Neural progenitor cell (in vitro differentiated cells): ENCODE data around the gene LUZP1. TPM values are rescaled to one million over a fixed set of nuclear protein-coding genes. Genes with fewer than 3 reads are reported as not detected.

Source experiments
- DNase-seq: peaks from one replicate; pipeline ENCODE4 v3.0.0-alpha.2; 2016; ENCODE audit warnings: low spot score
- H2AFZ ChIP-seq: fragments of 200-600 bp; sonication (generic); replicated peaks from 2 replicates; pipeline ENCODE4 v1.6.1; 2016; ENCODE audit warnings: antibody characterized with exemption
- H3F3A ChIP-seq: fragments of 200-600 bp; sonication (generic); 2 replicates; pipeline ENCODE4 v1.6.1; 2016; ENCODE audit warnings: antibody characterized with exemption, low read depth
- H3K27ac ChIP-seq: fragments of 200-600 bp; sonication (generic); 2 replicates; pipeline ENCODE4 v1.5.1; 2016; ENCODE audit warnings: mild to moderate bottlenecking
- H3K27me3 ChIP-seq: fragments of 200-600 bp; sonication (generic); 2 replicates; pipeline ENCODE4 v1.6.1; 2016; ENCODE audit warnings: mild to moderate bottlenecking, moderate library complexity
- H3K36me3 ChIP-seq: fragments of 200-600 bp; sonication (generic); 2 replicates; pipeline ENCODE4 v1.5.1; 2016
- H3K4me1 ChIP-seq: fragments of 200-600 bp; sonication (generic); 2 replicates; pipeline ENCODE4 v1.6.1; 2016; ENCODE audit warnings: mixed run types
- H3K4me2 ChIP-seq: fragments of 200-600 bp; sonication (generic); 2 replicates; pipeline ENCODE4 v1.6.1; 2016
- H3K4me3 ChIP-seq: fragments of 200-600 bp; sonication (generic); 2 replicates; pipeline ENCODE4 v1.5.1; 2016
- H3K79me2 ChIP-seq: fragments of 200-600 bp; sonication (generic); 2 replicates; pipeline ENCODE4 v1.6.1; 2016; ENCODE audit warnings: low read depth
- H3K9ac ChIP-seq: fragments of 200-600 bp; sonication (generic); 2 replicates; pipeline ENCODE4 v1.6.1; 2016
- H3K9me3 ChIP-seq: fragments of 200-600 bp; sonication (generic); 2 replicates; pipeline ENCODE4 v1.5.1; 2016; ENCODE audit warnings: low read depth
- H4K20me1 ChIP-seq: fragments of 200-600 bp; sonication (generic); 2 replicates; pipeline ENCODE4 v1.6.1; 2016; ENCODE audit warnings: low read depth
- H3K27ac Mint-ChIP-seq: 3 replicates; pipeline ENCODE4 v1.8.0; 2021; ENCODE audit warnings: mixed read lengths
- H3K27me3 Mint-ChIP-seq: 2 replicates; pipeline ENCODE4 v1.8.0; 2022; ENCODE audit warnings: low read depth, mild to moderate bottlenecking, inconsistent platforms, moderate library complexity, mixed read lengths; ENCODE audit not compliant: insufficient read depth
- H3K36me3 Mint-ChIP-seq: 3 replicates; pipeline ENCODE4 v1.8.0; 2021; ENCODE audit warnings: mixed read lengths
- H3K4me1 Mint-ChIP-seq: 3 replicates; pipeline ENCODE4 v1.8.0; 2021; ENCODE audit warnings: mixed read lengths
- H3K4me3 Mint-ChIP-seq: 3 replicates; pipeline ENCODE4 v1.8.0; 2021; ENCODE audit warnings: mild to moderate bottlenecking, moderate library complexity, mixed read lengths
- H3K9me3 Mint-ChIP-seq: 3 replicates; pipeline ENCODE4 v1.8.0; 2020; ENCODE audit warnings: mixed read lengths
- CTCF ChIP-seq: fragments of 200-600 bp; sonication (generic); IDR thresholded peaks from 2 replicates; pipeline ENCODE4 v1.5.1; 2017; ENCODE audit warnings: antibody characterized with exemption, mild to moderate bottlenecking
- EZH2 ChIP-seq: fragments of 200-600 bp; sonication (generic); IDR thresholded peaks from 2 replicates; pipeline ENCODE4 v1.6.1; 2017; ENCODE audit warnings: antibody characterized with exemption, mild to moderate bottlenecking, moderate library complexity
- EZH2phosphoT487 ChIP-seq: fragments of 200-600 bp; sonication (generic); IDR thresholded peaks from 2 replicates; pipeline ENCODE4 v1.6.1; 2017; ENCODE audit warnings: antibody characterized with exemption
- total RNA-seq: library from RNA; depleted of rRNA; stranded (reverse); fragments of >200 nt; gene quantifications from 2 replicates; pipeline ENCODE4 v1.2.3, GENCODE V29; 2015; ENCODE audit warnings: low replicate concordance

The LUZP1 gene
- total RNA-seq, 1 donor from 2014 or later = 39.1 TPM

DNA sequence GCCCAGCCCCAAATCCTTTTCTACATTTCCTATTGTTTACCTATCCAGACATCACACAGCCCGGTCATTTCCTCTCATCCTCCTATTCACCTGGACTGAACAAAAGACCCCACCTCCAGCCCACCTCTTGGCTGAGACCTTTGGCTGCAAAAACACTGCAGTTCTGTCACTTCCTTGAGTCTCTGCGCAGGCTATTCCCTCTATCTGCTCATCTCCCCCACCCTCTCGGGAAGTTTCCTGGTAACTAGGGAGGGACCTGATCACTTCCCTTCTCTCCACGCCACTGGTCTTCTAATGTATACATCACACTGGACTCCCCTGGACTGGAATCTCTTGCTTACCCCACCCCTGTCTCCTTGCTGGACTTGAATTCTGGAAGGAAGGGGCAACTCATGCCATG is 43.3 kb upstream of the LUZP1 start:
- peaks cover 17% of the 10 kb centered on the region for H3K27me3 Mint-ChIP-seq
- H3K27ac Mint-ChIP-seq = no peak overlapping the region
- peaks cover 11% of the 10 kb centered on the region for H3K27me3 ChIP-seq
- DNase-seq = no peak
- H3F3A ChIP-seq = no peaks in the 10 kb centered on the region
- no peaks in the 10 kb centered on the region for H3K9me3 Mint-ChIP-seq
- no peaks in the 10 kb centered on the region for H3K36me3 ChIP-seq
- H3K4me3 ChIP-seq = no peak overlapping the region
- H3K4me1 ChIP-seq = no peaks in the 10 kb centered on the region
- H3K9ac ChIP-seq = no peak overlapping the region
- H3K36me3 Mint-ChIP-seq = no peaks in the 10 kb centered on the region
- TF ChIP-seq EZH2 (no peak), EZH2phosphoT487 (no peak), CTCF (no peak)
- no peaks in the 10 kb centered on the region for H3K9me3 ChIP-seq
- no peak overlapping the region for H3K4me2 ChIP-seq
- peaks cover 5% of the 10 kb centered on the region for H4K20me1 ChIP-seq
- no peak overlapping the region for H2AFZ ChIP-seq
- no peak overlapping the region for H3K27ac ChIP-seq
- no peak overlapping the region for H3K4me3 Mint-ChIP-seq
- no peaks in the 10 kb centered on the region for H3K79me2 ChIP-seq
- peaks cover 10% of the 10 kb centered on the region for H3K4me1 Mint-ChIP-seq

GRCh38 chr1:23210963-23211362 is 42.3 kb upstream of the LUZP1 start:
- Histone ChIP-seq H3K27me3 (peaks cover under 1% of the 10 kb centered on the region), H2AFZ (no peak overlapping the region), H3K4me1 (peaks cover 3% of the 10 kb centered on the region), H4K20me1 (peaks cover 4% of the 10 kb centered on the region), H3F3A (no peaks in the 10 kb centered on the region), H3K4me3 (no peak overlapping the region), H3K27ac (no peak overlapping the region), H3K9ac (no peak overlapping the region), H3K9me3 (no peaks in the 10 kb centered on the region), H3K79me2 (no peaks in the 10 kb centered on the region), H3K36me3 (no peaks in the 10 kb centered on the region), H3K4me2 (no peak overlapping the region)
- no peak for DNase-seq
- Mint-ChIP-seq H3K9me3 (no peaks in the 10 kb centered on the region), H3K4me3 (no peak overlapping the region), H3K4me1 (peaks cover 4% of the 10 kb centered on the region), H3K36me3 (no peaks in the 10 kb centered on the region), H3K27me3 (peaks cover 16% of the 10 kb centered on the region), H3K27ac (no peak overlapping the region)
- TF ChIP-seq CTCF = no peak
- no peak for TF ChIP-seq EZH2phosphoT487
- TF ChIP-seq EZH2 = no peak

GRCh38 chr1:23210351-23210785 is 41.7 kb upstream of the LUZP1 start:
- TF ChIP-seq EZH2 = no peak
- peak; percentile 45 for TF ChIP-seq CTCF
- no peak for TF ChIP-seq EZH2phosphoT487
- H3K27ac Mint-ChIP-seq = no peak overlapping the region

More at GRCh38 chr1:23210351-23210785, 41.7 kb upstream of the LUZP1 start:
- Histone ChIP-seq H3K79me2 (no peaks in the 10 kb centered on the region), H2AFZ (no peak overlapping the region), H3K27ac (no peak overlapping the region), H3K4me1 (peaks cover 3% of the 10 kb centered on the region), H3K9ac (no peak overlapping the region), H3K9me3 (no peaks in the 10 kb centered on the region), H4K20me1 (no peaks in the 10 kb centered on the region), H3K4me2 (no peak overlapping the region), H3K36me3 (no peaks in the 10 kb centered on the region), H3K27me3 (no peaks in the 10 kb centered on the region), H3K4me3 (no peak overlapping the region), H3F3A (no peaks in the 10 kb centered on the region)
- H3K27me3 Mint-ChIP-seq = peaks cover 16% of the 10 kb centered on the region
- no peaks in the 10 kb centered on the region for H3K9me3 Mint-ChIP-seq
- peaks cover under 1% of the 10 kb centered on the region for H3K4me1 Mint-ChIP-seq
- H3K4me3 Mint-ChIP-seq = no peak overlapping the region
- H3K36me3 Mint-ChIP-seq = no peaks in the 10 kb centered on the region
- DNase-seq = peak; percentile 40
